Raji (cell line): ENCODE data around the gene PKN2.

Experiments
- POLR2A ChIP-seq: IDR thresholded peaks from 2 replicates; pipeline ENCODE4 v1.6.1; 2011; ENCODE audit warnings: low read depth, low read length, control low read depth; ENCODE audit not compliant: insufficient read depth

The PKN2 gene

DNA sequence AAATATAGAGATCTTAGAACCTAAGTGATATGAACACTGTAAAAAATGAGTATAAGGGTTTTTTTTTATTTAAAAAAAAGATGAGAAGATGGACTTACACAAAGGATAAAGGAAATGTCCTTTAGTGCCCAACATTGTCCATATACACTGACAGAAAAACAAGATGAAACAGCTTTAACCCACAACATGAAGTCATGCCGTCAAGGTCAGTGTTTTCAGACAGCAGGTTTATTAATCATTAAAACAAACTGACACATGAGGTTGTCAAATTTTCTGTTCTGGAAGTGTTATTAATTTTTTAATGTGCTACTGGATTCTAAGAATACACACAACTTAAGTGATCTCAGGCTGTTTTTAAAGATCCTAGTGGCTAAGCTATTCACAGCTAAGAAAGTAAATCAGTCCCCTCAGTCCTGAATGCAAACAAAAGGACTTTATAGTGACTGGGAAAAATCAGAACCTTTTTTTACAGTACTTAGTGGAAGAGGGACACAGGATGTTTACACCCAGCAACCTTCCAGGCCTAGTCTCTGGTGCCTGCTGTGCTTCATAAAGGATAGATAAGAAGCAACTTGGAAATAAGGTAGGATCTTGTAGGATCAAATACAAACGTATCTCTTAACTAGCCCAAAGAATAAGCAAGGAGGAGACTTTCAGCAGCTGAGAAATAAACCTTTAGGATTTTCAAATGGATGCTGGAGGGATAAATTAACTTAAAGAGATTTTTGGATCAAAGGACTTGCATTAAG, 21.9 kb upstream of the PKN2 start:
- TF ChIP-seq POLR2A, result no peak

DNA sequence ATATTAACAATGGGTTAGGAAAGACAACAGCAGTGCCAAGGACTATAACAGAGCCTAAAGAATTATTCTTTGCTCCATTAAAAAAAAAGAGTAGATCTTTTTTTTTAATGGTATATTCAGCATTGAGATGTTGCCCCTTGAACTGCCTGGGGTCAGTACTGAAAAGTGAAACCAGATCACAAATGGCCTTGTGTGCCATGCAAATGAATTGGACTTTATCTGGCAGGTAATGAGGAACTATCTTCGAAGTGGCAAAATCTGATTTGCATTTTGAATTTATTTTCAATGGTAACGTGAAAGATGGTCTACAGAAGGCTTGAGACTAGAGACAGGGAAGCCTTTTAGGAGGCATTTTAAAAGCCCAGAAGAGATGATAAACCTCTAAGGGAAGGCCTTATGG, 21.4 kb upstream of the PKN2 start:
- TF ChIP-seq POLR2A, result no peak

DNA sequence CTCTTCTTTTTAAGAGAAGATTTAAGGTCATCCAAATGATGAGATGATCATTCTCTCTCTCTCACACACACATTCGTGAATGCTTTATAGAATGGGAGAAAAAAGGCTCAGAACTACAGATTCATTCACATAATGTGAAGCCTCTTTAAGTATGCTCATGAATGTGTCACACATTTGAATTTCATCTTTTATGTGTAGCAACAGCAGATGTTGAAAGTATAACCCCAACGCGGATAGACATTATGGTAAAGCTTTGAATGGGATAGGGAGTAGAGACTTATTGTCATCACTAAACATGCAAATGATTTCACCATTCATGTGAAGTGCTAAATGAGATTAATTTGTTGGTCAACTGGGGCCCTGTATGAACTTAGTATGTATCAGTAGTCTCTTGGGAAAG, 15.7 kb upstream of the PKN2 start:
- no peak for TF ChIP-seq POLR2A

DNA sequence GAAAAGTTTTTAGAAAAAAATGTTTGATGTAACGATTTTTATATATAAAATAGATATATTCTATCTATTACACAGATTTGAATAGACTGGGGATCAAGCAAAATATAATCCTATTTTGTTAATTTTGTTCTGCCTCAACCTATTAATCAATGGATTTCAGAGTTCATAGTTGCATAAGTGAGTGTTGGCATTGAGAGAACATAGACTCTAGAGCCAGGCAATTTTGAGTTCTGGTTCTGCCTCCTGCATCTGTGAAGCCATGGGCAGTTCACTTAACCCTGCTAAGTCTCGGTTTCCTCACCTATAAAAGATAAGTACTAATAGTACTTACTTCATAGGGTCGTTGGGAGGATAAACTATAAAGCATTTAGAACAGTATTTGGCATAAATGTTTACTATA, 13.6 kb upstream of the PKN2 start:
- no peak for TF ChIP-seq POLR2A

DNA sequence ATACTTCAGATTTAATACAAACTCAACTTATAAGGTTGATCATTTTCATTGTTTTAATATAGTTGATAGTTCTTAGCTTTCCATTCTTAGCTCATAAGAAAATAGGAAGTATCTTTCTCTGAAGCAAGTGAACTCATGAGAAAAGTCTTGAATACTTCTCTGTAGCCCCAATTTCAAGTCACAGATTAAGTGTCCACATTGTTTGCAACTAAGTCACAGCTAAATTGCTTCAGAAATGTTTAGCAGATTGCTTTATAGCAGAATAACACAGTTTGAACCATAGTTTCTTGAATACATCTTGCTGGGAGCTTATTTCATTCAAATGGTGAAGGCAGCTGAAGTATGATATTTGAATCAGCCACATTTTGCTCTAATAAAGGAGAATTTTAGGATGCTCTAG, 10.6 kb upstream of the PKN2 start:
- no peak for TF ChIP-seq POLR2A

DNA sequence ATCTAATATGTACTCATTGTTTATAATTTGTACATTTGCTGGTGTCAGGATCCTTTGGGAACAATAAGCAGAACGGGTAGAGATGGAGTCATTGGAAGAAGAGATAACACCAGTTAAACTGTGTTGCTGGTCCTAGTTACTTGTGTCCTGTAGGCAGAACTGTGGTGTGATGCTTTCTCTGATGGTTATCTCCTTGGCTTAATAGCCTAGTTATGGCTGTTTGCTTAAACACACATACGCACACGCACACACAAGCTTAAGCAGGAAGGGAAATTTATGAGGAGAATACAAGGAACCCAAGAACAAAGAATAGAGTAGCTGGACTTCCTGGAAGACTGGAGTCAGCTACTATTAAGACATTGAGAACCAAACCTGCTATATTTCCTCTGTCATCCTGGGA, 5.7 kb upstream of the PKN2 start:
- no peak for TF ChIP-seq POLR2A

DNA sequence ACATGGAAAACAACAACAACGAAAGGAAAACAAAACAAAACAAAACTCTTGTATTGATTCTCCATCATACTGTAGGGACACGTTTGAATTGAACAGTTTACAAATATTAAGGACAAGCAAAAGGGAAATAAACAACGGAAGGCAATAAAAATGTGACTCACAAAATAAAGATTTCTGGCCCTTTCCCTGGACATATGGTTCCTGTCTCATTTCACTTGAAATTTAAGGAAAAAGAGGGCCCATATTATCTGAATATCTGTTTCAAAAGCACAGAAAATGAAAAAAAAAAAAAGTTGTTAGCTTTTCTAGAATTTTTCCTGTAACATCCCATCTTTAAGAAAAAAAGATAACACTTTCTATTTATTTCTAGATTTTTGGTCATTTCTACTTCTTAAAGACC, 3.6 kb upstream of the PKN2 start:
- TF ChIP-seq POLR2A, result no peak

DNA sequence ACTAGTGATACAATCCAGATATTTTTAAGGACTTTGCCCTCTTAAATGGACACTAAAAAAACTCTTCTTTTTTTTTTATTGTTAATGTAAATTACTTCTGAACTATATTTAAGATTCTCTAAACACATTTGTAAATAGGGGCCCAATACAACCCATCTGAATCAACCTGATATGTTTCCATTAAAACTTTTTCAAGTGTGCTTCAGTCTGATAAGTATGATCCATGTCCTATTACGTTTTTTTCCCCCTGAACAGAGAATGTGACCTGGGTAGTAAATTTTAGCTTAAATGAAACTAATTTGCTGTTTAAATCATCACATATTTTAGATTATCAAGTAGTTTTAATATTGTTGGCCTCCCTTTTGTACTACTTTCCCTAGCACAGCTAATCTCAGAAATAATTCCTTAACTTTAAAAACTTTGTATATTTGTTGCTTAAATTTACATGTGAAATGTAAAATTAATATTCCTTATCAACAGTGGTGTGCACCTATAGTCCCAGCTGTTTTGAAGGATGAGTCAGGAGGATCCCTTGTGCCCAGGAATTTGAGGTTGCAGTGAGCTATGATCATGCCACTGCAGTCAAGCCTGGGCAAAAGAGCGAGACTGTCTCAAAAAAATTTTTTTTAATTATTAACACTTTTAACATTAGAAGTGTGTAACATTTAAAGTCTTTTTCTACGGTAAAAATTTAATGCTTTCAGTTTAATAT, 3.0 kb upstream of the PKN2 start:
- TF ChIP-seq POLR2A, result no peak

DNA sequence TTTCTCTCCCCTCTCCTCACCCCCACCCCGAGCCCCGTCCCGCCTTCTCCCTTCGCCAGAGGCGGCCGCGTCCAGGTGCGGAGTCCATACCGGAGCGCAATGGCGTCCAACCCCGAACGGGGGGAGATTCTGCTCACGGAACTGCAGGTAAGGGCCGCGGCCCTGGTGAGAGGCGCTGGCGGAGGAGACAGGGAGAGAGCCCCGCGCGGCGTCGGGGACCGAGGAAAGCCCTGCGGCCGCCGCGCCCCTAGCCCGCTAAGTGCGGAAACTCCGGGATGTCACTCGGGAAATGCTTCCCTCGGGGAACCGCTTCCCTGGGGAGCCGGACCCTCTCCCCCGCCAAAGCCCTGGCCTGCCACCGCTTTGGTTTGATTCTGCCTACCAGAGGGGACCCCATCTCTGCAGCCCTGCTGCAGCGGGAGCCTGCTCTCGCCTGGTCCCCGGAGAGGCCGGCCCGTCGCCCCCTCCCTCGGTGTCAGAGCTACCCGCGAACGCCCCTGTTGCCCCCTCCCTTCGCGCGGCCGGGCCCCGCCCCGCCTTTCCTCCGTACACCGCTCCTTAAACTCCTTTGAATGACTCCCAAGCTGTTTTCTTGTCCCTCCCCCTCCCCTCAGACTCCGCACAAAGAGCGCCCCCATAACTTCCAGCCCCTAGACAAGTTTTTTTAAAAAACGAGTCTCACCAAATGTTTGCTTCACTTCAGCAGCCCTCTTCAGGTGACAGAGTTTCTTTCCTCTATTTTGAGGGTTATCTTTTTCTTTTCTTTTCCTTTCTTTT, 597 bp downstream of the PKN2 start:
- peak; percentile 24; the same call in 1 of the 2 replicates for TF ChIP-seq POLR2A

DNA sequence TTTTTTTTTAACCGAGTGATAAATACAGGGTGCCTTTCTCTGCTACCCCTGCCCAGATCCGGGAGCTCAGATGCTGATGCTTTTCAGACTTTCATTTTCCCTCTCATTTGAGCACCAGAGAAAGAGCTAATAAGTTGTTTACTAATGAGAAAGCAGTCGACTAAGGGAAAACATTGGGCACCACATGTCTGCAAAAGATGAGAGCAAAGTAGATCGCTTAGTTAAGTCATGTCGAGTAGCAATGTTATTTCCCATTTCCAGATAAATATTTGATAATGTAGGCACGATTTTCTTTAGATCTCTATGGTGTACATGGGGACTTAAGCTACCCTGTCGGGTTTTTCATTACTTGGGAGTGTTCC, 1.2 kb downstream of the PKN2 start:
- TF ChIP-seq POLR2A, result no peak

DNA sequence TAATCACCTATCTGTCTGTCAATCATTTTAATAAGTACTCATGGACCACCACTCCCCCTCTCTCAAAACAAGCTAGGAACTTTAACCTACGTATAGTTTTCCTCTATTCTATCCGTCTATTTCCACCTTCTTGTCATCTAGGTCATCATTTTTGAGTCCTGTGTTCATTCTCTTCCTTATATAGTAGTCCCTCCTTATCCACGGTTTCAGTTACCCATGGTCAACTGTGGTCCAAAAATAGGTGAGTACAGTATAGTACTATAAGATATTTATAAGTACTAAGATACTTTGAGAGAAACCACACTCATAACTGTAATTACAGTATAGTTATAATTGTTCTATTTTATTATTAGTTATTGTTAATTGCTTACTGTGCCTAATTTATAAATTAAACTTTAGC, 7.5 kb downstream of the PKN2 start:
- TF ChIP-seq POLR2A, result no peak

DNA sequence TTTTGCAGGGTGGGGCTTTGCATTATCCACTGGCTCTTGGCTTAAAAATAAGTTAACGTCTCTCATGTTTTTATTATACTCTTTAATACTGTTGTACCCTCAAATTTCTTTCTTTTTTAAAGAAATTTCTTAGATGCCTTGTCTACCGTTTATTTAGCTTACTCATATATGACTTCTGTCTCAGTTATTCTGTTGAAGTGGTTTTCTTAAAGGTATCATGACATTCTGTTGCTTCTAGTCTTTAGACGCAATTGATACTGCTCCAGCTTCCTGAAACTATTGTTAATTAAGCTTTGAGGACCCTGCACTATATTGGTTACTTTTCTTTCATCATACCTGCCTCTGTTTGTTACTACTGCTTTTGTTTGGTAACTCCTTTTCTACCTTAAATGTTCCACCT, 11.7 kb downstream of the PKN2 start:
- TF ChIP-seq POLR2A, result no peak

DNA sequence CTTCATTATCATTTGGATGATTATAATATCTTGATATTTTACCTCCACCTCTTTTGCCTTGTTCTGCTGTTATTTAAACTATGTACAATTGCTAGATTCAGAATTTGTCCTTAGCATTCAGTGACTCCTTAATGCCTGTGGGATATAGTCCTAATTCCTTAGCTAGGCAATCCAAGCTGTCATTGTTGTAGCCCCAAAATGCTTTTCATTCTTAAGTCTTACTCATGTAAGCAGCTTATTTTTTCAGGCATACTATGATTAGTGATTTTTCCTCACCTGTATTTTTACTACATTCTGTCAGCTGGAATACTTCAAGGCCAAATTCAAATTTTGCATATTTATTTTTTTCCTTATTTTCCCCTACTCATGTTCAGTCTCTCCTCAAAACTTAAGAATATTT, 13.4 kb downstream of the PKN2 start:
- TF ChIP-seq POLR2A, result no peak

DNA sequence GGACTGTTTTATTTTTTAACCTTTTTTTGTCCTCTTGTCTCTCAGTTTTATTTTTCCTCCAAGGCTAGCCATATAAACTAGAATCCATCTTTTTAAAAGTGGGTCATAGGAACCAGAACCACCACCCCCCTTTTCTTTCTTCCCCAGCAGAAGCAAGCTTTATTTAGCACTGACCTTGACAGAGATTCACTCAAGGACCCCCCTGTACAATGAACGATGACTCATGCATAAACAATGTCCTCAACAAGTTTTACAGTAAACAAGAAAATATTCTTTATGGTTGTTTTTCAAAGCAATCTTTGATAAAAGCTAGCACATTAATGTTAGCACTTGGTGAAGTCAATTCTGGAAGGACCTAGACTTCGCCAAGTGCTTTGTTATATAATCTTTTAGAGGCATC, 14.1 kb downstream of the PKN2 start:
- TF ChIP-seq POLR2A, result no peak

DNA sequence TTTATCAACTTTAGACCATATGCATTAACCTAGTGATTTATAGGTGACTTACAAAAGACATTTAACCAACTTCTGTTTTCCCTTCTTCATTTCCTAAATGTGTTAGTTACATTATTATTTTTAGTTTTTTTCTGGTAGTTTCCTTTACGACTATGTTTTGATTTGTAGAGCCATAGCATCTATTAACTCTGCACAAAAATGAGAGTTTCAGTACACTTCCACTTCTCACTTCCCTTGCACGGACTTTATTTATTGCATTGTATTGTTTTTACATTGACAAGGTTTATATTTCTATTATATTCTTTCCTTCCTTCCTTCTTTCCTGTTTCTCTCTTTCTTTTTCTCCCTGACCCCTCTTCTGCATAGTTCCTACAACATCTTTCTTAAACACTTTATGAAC, 14.7 kb downstream of the PKN2 start:
- TF ChIP-seq POLR2A, result no peak

DNA sequence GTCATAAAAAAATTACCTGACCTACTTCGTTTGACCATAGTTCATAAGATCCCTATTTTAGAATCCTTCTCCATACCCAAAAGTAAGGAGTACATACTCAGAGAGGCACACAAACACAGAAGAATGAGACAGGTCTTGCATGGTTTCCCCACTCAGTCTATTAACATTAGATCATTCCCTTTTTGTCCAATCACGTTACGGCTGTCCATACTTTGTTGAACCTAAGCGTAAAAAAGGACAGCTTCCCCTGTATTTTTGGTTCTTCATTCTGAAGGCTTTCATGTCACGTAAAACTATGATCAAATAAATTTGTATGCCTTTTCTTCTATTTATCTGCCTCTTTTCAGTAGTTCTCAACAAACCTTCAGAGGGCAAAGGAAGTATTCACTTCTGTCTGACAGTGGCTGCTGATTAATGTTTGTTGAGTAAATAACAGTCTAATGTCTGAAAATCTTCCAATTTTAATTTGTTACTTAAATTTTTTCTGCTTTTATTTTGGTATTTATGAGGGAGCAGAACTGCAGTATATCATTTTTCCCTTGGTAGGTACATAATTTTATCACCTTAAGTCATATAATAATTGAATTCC, 16.4 kb downstream of the PKN2 start:
- no peak for TF ChIP-seq POLR2A
